Coronary artery (tissue), 2 donors: ENCODE data around the gene XPO4.

Experiments
- DNase-seq: peaks from one replicate; pipeline ENCODE4 v3.0.0-alpha.2; 2017; ENCODE audit warnings: low spot score
- H3K27ac ChIP-seq, 2 donors: fragments of 200-600 bp; sonication (generic); one replicate each; pipeline ENCODE4 v1.5.1; 2016 to 2019
- H3K4me3 ChIP-seq: fragments of 200-600 bp; sonication (generic); 2 replicates; pipeline ENCODE4 v1.5.1; 2016; ENCODE audit warnings: mild to moderate bottlenecking, moderate library complexity
- TF ChIP-seq, protein P1 (sequence below): fragments of 200-600 bp; sonication (generic); IDR thresholded peaks from one replicate; pipeline ENCODE4 v1.5.1; 2019; ENCODE audit warnings: antibody characterized with exemption

XPO4 gene

DNA sequence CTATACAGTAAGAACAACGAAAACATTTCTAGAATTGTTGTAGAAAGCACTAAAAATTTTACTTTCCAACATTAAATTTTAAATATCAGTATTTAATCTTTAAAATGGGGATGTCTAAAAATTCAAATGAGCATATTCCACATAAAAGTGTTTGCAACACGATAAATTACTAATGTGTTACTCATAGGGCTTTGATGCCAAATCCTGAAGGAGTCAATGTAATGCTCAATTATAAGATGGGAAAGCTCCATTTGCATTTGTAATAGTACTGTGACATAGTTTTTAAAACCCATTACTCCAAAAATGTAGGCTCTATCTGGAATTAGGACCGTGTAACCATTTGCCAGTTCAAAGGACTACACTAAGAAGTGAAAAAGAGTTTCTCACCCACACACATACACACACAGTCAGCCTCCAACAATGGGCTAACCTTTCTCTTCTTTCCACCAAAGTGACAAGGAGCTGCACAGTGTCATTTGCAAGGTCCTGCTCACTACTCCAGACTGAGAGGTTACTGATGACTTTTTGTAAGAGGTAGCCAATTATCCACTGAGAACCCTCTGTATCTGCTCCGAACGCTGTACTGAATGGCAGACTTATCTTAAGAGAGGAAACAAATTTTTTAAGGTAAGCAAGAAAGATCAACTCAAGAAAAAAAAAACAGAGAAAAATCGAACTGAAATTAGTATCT, 102.7 kb downstream of the XPO4 start:
- no peak overlapping the region for H3K27ac ChIP-seq
- TF ChIP-seq, protein P1, sequence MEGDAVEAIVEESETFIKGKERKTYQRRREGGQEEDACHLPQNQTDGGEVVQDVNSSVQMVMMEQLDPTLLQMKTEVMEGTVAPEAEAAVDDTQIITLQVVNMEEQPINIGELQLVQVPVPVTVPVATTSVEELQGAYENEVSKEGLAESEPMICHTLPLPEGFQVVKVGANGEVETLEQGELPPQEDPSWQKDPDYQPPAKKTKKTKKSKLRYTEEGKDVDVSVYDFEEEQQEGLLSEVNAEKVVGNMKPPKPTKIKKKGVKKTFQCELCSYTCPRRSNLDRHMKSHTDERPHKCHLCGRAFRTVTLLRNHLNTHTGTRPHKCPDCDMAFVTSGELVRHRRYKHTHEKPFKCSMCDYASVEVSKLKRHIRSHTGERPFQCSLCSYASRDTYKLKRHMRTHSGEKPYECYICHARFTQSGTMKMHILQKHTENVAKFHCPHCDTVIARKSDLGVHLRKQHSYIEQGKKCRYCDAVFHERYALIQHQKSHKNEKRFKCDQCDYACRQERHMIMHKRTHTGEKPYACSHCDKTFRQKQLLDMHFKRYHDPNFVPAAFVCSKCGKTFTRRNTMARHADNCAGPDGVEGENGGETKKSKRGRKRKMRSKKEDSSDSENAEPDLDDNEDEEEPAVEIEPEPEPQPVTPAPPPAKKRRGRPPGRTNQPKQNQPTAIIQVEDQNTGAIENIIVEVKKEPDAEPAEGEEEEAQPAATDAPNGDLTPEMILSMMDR: no peak
- DNase-seq: no peak
- no peak overlapping the region for H3K4me3 ChIP-seq

DNA sequence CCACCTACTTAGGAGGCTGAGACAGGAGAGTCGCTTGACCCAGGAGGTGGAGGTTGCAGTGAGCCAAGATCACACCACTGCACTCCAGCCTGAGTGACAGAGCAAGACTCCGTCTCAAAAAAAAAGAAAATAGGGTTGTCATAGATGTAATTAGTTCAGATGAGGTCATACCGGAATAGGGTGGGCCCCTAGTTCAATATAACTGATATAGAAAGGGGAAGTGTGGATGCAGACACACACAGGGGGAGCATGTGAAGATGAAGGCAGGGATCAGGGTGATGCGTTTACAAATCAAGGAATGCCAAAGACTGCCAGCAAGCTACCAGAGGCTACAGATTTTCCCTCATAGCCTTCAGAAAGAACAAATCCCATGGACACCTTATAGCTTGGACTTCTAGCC, 104.5 kb downstream of the XPO4 start:
- no peak overlapping the region for H3K4me3 ChIP-seq
- TF ChIP-seq, protein P1: no peak
- no peak overlapping the region for H3K27ac ChIP-seq
- no peak for DNase-seq

DNA sequence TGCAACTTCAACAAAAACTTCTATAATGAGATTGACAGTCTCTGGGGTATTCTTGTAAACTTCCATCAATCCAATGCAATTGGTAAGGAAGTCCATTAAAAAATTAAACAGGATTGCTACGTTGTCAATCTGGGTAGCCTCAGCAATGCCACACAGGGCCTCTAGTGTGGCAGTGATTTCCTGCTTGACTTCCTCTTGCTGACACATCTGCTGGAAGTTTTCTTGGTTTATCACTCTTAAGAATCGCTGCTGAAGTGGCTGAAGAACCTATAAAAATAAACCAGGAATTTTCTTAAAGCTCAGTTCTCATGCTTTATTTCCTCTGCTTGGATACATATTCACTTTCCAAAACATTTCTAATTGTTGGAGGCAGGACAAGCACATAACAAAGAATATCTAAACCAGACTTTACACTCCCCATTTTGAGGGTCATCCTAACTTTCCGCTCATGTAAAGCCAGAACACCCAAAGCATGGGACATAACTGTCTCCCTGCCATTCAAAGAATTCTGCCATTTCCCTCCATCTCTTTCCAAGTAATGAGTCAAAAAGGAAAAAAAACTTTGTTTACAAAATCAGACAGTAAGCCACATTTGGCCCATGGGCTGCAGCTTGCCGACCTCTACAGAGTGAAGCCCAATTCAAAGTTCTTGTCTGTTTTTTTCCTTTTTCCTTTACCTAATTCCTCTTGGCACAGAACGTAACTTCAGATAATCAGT, 105.6 kb downstream of the XPO4 start:
- no peak overlapping the region for H3K27ac ChIP-seq
- no peak overlapping the region for H3K4me3 ChIP-seq
- TF ChIP-seq, protein P1: no peak
- DNase-seq: no peak

DNA sequence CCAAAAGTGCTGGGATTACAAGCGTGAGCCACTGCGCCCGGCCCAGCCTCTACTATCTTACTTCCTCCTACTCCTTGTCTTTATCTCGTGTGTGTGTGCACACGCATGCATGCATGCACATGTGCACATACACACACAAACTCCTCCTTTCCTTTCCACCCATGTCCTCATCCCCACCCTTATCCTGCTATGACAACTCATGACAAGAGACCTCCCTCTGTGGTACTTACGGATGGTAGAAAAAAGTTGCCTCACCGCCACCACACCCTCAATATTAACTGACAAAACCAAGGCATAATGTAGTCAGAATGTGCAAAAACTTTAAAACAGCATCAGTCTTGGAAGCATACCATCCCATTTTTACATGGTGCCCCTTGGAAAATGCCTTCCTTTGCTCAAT, 112.9 kb downstream of the XPO4 start:
- Histone ChIP-seq H3K27ac (no peak overlapping the region), H3K4me3 (no peak overlapping the region)
- no peak for DNase-seq
- TF ChIP-seq, protein P1: no peak

DNA sequence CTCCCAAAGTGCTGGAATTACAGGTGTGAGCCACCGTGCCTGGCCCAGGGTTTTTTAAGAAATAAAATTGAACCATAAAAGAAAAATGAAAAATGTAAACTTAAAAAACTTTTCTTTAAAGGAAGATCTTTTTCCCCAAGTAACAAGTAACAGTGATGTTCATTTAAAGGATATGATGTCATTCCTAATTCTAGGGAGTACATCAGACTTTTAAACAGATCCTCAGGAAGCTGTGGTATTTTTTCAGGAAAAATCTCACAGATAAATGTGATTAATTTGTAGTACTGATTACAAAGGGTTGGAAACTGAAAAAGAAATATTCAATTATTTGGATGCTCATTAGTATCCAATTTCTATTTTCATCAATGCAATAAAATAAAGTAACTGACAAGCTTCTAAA, 114.2 kb downstream of the XPO4 start:
- H3K27ac ChIP-seq: no peak overlapping the region
- TF ChIP-seq, protein P1: no peak
- DNase-seq: no peak
- H3K4me3 ChIP-seq: no peak overlapping the region

DNA sequence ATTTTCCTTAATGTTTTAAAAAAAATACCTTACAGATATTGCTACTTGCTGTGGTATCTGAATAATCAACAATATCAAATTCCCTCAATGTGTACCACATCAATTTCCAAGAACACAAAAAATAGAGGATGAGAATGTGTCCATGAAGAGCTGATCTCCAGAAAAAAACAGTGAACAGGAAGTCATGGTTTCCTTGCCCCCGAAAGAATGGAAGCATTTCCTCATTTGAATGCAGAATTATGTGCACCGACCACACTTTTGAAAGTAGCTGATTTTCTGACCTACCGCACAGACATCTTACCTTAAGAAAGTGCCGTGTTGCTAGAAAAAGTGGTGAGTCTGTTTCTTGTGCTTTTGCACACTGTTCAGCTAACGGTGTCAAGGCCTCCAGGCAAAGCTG, 115.4 kb downstream of the XPO4 start:
- no peak overlapping the region for H3K4me3 ChIP-seq
- TF ChIP-seq, protein P1: no peak
- no peak for DNase-seq
- no peak overlapping the region for H3K27ac ChIP-seq
